Measurements from ENCODE around the gene FADS2. TPM values are rescaled to one million over a fixed set of nuclear protein-coding genes. Genes with fewer than 3 reads are reported as not detected.

The FADS2 gene
- total RNA-seq, 1 experiment from 2014 or later, result 17.1 TPM

DNA sequence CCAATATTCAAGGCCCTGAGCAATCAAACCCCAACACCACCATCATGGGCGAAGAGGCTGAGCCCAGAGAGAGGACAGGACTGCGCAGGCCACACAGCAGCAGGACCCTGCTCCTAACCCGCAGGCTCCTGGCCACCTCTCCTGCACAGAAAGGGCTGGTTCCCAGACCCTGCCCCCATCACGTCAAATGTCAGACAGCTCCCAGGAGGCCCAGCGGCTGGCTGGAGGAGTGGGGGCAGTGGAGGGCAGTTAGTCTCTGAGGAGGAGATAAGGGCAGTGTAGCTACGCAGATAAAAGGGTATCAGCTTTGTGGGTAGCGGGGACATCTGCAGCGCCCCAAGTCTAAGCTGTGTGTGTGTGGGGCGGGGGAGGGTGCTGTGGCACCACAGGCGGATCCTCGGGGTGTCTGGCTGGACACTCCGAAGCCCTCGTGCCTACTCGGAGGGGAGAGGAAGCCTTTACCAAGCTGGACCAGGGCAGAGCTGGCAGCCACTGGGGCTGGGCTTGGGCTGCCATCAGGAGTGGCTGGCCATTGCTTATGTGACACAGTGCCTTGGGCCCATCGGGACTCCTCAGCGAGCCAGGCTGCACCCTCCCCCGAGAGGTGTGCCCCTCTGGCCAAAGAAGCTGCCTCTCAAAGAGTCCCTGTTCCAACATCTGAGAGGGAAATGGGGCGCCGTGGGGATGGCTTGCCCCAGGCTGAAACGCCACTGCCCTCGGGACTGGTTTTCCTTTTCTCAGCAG is 41.8 kb downstream of the FADS2 start:
- CTCF ChIA-PET, result interaction anchor here (0.9 to 3.5 kb wide), 7 partner anchors 15 to 238 kb away, joined by 3 to 46 read pairs (median 16); no protein-coding TSS in a partner anchor
- Histone ChIP-seq H3K4me2 (ENCODE audit: low read length) (no peak overlapping the region), H3K27ac (ENCODE audit: low read depth, low read length) (no peak overlapping the region), H4K20me1 (ENCODE audit: insufficient read depth) (no peaks in the 10 kb centered on the region), H2AFZ (ENCODE audit: low read depth, low read length, poor library complexity, severe bottlenecking) (no peak overlapping the region), H3K36me3 (ENCODE audit: control insufficient read depth in 1 of 2, insufficient read depth in 2 of 2, low read length in 2 of 2) (no peaks in the 10 kb centered on the region; a peak in 1 of 4 replicates), H3K4me1 (ENCODE audit: control insufficient read depth in 1 of 2, insufficient read depth in 2 of 2, low read length in 2 of 2) (peaks cover 9 to 19% of the 10 kb centered on the region in 2 experiments), H3K9me2 (ENCODE audit: insufficient read depth) (no peaks in the 10 kb centered on the region), H3K9ac (ENCODE audit: low read length) (no peak overlapping the region), H3K9me3 (ENCODE audit: control insufficient read depth in 1 of 2, insufficient read depth in 1 of 2, low read depth in 1 of 2, low read length in 2 of 2) (no peaks in the 10 kb centered on the region), H3K27me3 (ENCODE audit: insufficient read depth, low read length) (no peaks in the 10 kb centered on the region), H3K4me3 (replicated peaks in 1 of 2; ENCODE audit: low read depth in 1 of 2, low read length in 2 of 2) (no peak overlapping the region), H3K79me2 (ENCODE audit: insufficient read depth, low read length) (no peaks in the 10 kb centered on the region)
- ATAC-seq, result no peak
- TF ChIP-seq ZFX (IDR thresholded peaks at IDR 0.05) (no peak), TCF7L2 (IDR thresholded peaks at IDR 0.05; ENCODE audit: borderline replicate concordance, extremely low read depth, insufficient read depth, insufficient read length) (no peak), POLR2AphosphoS5 (IDR thresholded peaks at IDR 0.05; ENCODE audit: low read depth, low read length) (no peak)
- POLR2A ChIA-PET, result interaction anchor here (0.7 to 1.7 kb wide), 3 partner anchors 79 to 238 kb away, joined by 3 to 6 read pairs (median 3); partner anchors contain the start of gene BEST1
- no peak for DNase-seq (ENCODE audit: low read depth, low spot score)
- intact Hi-C loops (cut with micrococcal nuclease), result no loop called here
- RAD21 ChIA-PET (ENCODE audit: low non-redundant PET in 1 of 2, low total read pairs in 2 of 2, uncharacterized antibody in 2 of 2, unreplicated experiment in 2 of 2), result interaction anchor here (1.1 to 2.4 kb wide), 2 partner anchors 28 to 78 kb away, joined by 3 to 11 read pairs; no protein-coding TSS in a partner anchor
- no TSS peak for BruUV-seq (replicated peaks)

DNA sequence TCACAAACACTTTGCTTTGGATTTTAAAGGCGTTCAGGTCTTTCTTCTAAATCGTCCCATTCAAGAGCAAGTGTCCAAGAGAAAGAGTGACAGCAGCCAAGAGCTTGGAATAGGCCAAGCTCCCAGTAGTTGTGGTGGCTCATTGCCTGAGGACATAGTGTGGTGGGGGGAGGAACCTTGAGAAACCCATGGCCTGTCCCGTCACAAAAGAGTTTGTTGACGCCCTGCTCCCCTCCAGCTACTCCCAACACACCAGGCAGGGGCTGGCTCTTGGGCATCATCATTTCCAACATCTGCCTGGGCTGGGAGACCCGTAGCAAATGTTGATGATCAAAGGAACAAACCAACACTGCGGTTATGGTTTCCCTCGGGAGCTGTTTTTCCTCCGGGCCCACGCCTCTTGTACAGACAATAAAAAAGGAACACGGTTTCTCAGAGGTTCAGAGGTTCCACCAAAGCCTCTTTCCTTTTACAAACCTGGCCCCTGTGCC is 42.5 kb downstream of the FADS2 start:
- ChIA-PET CTCF (interaction anchor here (1.2 to 3.5 kb wide), 7 partner anchors 14 to 237 kb away, joined by 4 to 46 read pairs (median 16); no protein-coding TSS in a partner anchor), RAD21 (ENCODE audit: low non-redundant PET in 1 of 2, low total read pairs in 2 of 2, uncharacterized antibody in 2 of 2, unreplicated experiment in 2 of 2) (interaction anchor here (0.6 to 2.4 kb wide), 6 partner anchors 27 to 238 kb away, joined by 3 to 11 read pairs (median 4); no protein-coding TSS in a partner anchor), POLR2A (interaction anchor here (0.6 to 1.7 kb wide), 5 partner anchors 78 to 238 kb away, joined by 3 to 6 read pairs (median 4); partner anchors contain the start of gene BEST1)
- Histone ChIP-seq H3K4me1 (ENCODE audit: control insufficient read depth in 1 of 2, insufficient read depth in 2 of 2, low read length in 2 of 2) (peaks cover 9 to 20% of the 10 kb centered on the region in 2 experiments), H3K9me2 (ENCODE audit: insufficient read depth) (no peaks in the 10 kb centered on the region), H4K20me1 (ENCODE audit: insufficient read depth) (no peaks in the 10 kb centered on the region), H3K27me3 (ENCODE audit: insufficient read depth, low read length) (no peaks in the 10 kb centered on the region), H3K4me3 (replicated peaks in 1 of 2; ENCODE audit: low read depth in 1 of 2, low read length in 2 of 2) (no peak overlapping the region), H3K79me2 (ENCODE audit: insufficient read depth, low read length) (no peaks in the 10 kb centered on the region), H3K9me3 (ENCODE audit: control insufficient read depth in 1 of 2, insufficient read depth in 1 of 2, low read depth in 1 of 2, low read length in 2 of 2) (no peaks in the 10 kb centered on the region), H3K9ac (ENCODE audit: low read length) (no peak overlapping the region), H3K4me2 (ENCODE audit: low read length) (peak overlapping the region; percentile 83), H2AFZ (ENCODE audit: low read depth, low read length, poor library complexity, severe bottlenecking) (peak overlapping the region; percentile 27), H3K36me3 (ENCODE audit: control insufficient read depth in 1 of 2, insufficient read depth in 2 of 2, low read length in 2 of 2) (no peaks in the 10 kb centered on the region; a peak in 1 of 4 replicates), H3K27ac (ENCODE audit: low read depth, low read length) (no peak overlapping the region)
- BruUV-seq (replicated peaks), result no TSS peak
- ATAC-seq, result no peak
- intact Hi-C loops (cut with micrococcal nuclease), result loop anchor here (1.0 kb wide), 3 partner anchors 77 to 238 kb away; no protein-coding TSS in a partner anchor
- TF ChIP-seq CBX3 (IDR thresholded peaks at IDR 0.05; ENCODE audit: low read depth), result no peak
- no peak for TF ChIP-seq ZFX (IDR thresholded peaks at IDR 0.05)
- no peak for TF ChIP-seq EZH2phosphoT487 (IDR thresholded peaks at IDR 0.05; ENCODE audit: borderline replicate concordance)
- TF ChIP-seq, protein P1, sequence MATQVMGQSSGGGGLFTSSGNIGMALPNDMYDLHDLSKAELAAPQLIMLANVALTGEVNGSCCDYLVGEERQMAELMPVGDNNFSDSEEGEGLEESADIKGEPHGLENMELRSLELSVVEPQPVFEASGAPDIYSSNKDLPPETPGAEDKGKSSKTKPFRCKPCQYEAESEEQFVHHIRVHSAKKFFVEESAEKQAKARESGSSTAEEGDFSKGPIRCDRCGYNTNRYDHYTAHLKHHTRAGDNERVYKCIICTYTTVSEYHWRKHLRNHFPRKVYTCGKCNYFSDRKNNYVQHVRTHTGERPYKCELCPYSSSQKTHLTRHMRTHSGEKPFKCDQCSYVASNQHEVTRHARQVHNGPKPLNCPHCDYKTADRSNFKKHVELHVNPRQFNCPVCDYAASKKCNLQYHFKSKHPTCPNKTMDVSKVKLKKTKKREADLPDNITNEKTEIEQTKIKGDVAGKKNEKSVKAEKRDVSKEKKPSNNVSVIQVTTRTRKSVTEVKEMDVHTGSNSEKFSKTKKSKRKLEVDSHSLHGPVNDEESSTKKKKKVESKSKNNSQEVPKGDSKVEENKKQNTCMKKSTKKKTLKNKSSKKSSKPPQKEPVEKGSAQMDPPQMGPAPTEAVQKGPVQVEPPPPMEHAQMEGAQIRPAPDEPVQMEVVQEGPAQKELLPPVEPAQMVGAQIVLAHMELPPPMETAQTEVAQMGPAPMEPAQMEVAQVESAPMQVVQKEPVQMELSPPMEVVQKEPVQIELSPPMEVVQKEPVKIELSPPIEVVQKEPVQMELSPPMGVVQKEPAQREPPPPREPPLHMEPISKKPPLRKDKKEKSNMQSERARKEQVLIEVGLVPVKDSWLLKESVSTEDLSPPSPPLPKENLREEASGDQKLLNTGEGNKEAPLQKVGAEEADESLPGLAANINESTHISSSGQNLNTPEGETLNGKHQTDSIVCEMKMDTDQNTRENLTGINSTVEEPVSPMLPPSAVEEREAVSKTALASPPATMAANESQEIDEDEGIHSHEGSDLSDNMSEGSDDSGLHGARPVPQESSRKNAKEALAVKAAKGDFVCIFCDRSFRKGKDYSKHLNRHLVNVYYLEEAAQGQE (IDR thresholded peaks at IDR 0.05; ENCODE audit: low read depth), result no peak
- no peak for TF ChIP-seq CEBPB (IDR thresholded peaks at IDR 0.05; ENCODE audit: low read depth)
- no peak for TF ChIP-seq TCF7L2 (IDR thresholded peaks at IDR 0.05; ENCODE audit: borderline replicate concordance, extremely low read depth, insufficient read depth, insufficient read length)
- no peak for TF ChIP-seq SIN3A (IDR thresholded peaks at IDR 0.05; ENCODE audit: low read depth)
- no peak for TF ChIP-seq EZH2 (IDR thresholded peaks at IDR 0.05)
- TF ChIP-seq, protein P2, sequence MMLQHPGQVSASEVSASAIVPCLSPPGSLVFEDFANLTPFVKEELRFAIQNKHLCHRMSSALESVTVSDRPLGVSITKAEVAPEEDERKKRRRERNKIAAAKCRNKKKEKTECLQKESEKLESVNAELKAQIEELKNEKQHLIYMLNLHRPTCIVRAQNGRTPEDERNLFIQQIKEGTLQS (IDR thresholded peaks at IDR 0.05), result no peak
- TF ChIP-seq, protein P3, sequence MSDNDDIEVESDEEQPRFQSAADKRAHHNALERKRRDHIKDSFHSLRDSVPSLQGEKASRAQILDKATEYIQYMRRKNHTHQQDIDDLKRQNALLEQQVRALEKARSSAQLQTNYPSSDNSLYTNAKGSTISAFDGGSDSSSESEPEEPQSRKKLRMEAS (IDR thresholded peaks at IDR 0.05), result no peak
- DNase-seq (ENCODE audit: low read depth, low spot score), result no peak

Measured in HCT116 (cell line).